ENCODE measurements around the gene PPP2R3B.

DNA sequence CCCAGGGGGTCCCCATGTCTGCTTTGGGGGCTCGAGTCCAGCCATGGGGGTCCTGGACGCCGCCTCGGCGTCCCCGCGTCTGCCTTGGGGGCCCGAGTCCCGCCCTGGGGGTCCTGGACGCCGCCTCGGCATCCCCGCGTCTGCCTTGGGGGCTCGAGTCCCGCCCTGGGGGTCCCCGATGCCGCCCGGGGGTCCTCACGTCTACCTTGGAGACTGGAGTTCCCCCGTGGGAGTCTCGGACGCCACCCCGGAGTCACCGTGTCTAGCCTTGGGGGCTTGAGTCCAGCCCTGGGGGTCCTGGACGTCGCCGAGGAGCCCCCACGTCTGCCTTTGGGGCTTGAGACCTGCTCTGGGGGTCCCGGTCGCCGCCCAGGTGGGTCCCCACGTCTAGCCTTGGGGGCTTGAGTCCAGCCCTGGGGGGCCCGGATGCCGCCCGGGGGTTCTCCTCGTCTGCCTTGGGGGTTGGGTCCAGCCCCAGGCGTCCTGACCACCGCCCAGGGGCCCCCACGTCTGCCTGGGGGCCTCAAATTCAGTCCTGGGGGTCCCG lies 67.1 kb downstream of the PPP2R3B start:
- no peak for TF ChIP-seq ATF6 (CRISPR knock-in tag; IDR thresholded peaks at IDR 0.05)
- TF ChIP-seq, protein P1, sequence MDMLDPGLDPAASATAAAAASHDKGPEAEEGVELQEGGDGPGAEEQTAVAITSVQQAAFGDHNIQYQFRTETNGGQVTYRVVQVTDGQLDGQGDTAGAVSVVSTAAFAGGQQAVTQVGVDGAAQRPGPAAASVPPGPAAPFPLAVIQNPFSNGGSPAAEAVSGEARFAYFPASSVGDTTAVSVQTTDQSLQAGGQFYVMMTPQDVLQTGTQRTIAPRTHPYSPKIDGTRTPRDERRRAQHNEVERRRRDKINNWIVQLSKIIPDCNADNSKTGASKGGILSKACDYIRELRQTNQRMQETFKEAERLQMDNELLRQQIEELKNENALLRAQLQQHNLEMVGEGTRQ (CRISPR knock-in tag; IDR thresholded peaks at IDR 0.05) = no peak
- no peak for TF ChIP-seq CTCF (IDR thresholded peaks at IDR 0.05)
- TF ChIP-seq MAX (CRISPR knock-in tag; IDR thresholded peaks at IDR 0.05) = no peak
- TF ChIP-seq ZMAT4 (CRISPR knock-in tag; IDR thresholded peaks at IDR 0.05) = no peak
